PC-9 (cell line): ENCODE measurements around the gene DNAJA2.

Experiments used
- EZH2 ChIP-seq: fragments of 200-600 bp; sonication (generic); IDR thresholded peaks from 2 replicates; pipeline ENCODE4 v1.8.0; 2017; ENCODE audit warnings: antibody characterized with exemption, low read depth
- TF ChIP-seq, protein P1 (sequence below): fragments of 200-600 bp; sonication (generic); conservative IDR thresholded peaks from 2 replicates; pipeline ENCODE4 v1.6.1; 2017; ENCODE audit warnings: mixed run types, antibody characterized with exemption, mild to moderate bottlenecking, moderate library complexity

DNA sequence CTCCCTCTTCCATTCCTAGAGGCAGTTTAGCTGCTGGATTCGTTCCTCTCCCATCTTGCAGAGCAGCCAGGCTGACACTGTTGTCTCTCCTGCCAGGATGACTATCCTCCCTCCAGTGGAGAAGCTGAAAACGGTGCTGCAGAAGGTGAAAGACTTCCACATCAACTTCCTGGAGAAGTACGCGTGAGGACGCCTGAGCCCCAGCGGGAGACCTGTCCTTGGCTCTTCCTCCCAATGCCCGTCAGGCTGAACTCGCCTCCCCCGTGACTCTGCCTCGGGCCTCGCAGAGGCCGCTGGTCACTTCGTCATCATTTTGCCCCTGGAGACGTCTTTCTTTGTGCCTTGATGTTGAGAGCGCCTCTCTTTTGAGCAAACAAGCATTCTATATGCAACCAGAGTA lies 44.7 kb downstream of the DNAJA2 start:
- no peak for TF ChIP-seq EZH2
- TF ChIP-seq, protein P1, sequence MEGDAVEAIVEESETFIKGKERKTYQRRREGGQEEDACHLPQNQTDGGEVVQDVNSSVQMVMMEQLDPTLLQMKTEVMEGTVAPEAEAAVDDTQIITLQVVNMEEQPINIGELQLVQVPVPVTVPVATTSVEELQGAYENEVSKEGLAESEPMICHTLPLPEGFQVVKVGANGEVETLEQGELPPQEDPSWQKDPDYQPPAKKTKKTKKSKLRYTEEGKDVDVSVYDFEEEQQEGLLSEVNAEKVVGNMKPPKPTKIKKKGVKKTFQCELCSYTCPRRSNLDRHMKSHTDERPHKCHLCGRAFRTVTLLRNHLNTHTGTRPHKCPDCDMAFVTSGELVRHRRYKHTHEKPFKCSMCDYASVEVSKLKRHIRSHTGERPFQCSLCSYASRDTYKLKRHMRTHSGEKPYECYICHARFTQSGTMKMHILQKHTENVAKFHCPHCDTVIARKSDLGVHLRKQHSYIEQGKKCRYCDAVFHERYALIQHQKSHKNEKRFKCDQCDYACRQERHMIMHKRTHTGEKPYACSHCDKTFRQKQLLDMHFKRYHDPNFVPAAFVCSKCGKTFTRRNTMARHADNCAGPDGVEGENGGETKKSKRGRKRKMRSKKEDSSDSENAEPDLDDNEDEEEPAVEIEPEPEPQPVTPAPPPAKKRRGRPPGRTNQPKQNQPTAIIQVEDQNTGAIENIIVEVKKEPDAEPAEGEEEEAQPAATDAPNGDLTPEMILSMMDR: no peak
